Keratinocyte (primary cell): ENCODE measurements around the gene TRPM2. TPM values are rescaled to one million over a fixed set of nuclear protein-coding genes. Genes with fewer than 3 reads are reported as not detected.

Source experiments
- DNase-seq: peaks from one replicate; pipeline ENCODE4 v3.0.0-alpha.2; 2011; ENCODE audit warnings: low read depth, missing footprints, low spot score
- FAIRE-seq: peaks from 2 replicates; lab custom pipeline; 2011; peaks lifted over from hg19 to GRCh38; lab: Jason Lieb, UNC
- H2AFZ ChIP-seq: 2 replicates; pipeline ENCODE4 v1.6.0; 2012; ENCODE audit warnings: low read length, control low read depth, inconsistent platforms; ENCODE audit not compliant: control insufficient read depth
- H3K27ac ChIP-seq: 2 replicates; pipeline ENCODE4 v1.5.1; 2011; ENCODE audit warnings: low read length; ENCODE audit not compliant: control insufficient read depth, insufficient read depth
- H3K27me3 ChIP-seq: 3 replicates; pipeline ENCODE4 v1.6.0; 2011; ENCODE audit warnings: low read length; ENCODE audit not compliant: control insufficient read depth, insufficient read depth; ENCODE audit errors: extremely low read depth
- H3K36me3 ChIP-seq, 2 experiments: 2 replicates in 1 of 2; 3 replicates in 1 of 2; pipeline ENCODE4 v1.5.1; 2011; ENCODE audit warnings: low read length in 2 of 2, mild to moderate bottlenecking in 1 of 2; ENCODE audit not compliant: control insufficient read depth in 2 of 2, insufficient read depth in 2 of 2; ENCODE audit errors: extremely low read depth in 1 of 2
- H3K4me1 ChIP-seq: 3 replicates; pipeline ENCODE4 v1.5.1; 2011; ENCODE audit warnings: low read length; ENCODE audit not compliant: control insufficient read depth, insufficient read depth; ENCODE audit errors: extremely low read depth
- H3K4me2 ChIP-seq: 3 replicates; pipeline ENCODE4 v1.6.0; 2011; ENCODE audit warnings: low read depth, low read length; ENCODE audit not compliant: control insufficient read depth, insufficient read depth; ENCODE audit errors: extremely low read depth
- H3K4me3 ChIP-seq, 3 experiments: fragments of 200-600 bp in 1 of 3; sonication (generic) in 1 of 3; 2 replicates in 2 of 3; 3 replicates in 1 of 3; pipeline ENCODE4 v1.5.1; 2011 to 2016; ENCODE audit warnings: low read length in 3 of 3, mild to moderate bottlenecking in 3 of 3, control low read depth in 2 of 3, inconsistent platforms in 1 of 3, low read depth in 1 of 3, mixed read lengths in 1 of 3, mixed run types in 1 of 3, moderate library complexity in 1 of 3; ENCODE audit not compliant: control insufficient read depth in 2 of 3, insufficient read depth in 2 of 3; ENCODE audit errors: extremely low read depth in 1 of 3
- H3K79me2 ChIP-seq: 2 replicates; pipeline ENCODE4 v1.6.0; 2012; ENCODE audit warnings: low read length; ENCODE audit not compliant: control insufficient read depth, insufficient read depth
- H3K9ac ChIP-seq: 3 replicates; pipeline ENCODE4 v1.6.0; 2011; ENCODE audit warnings: low read length; ENCODE audit not compliant: control insufficient read depth, insufficient read depth; ENCODE audit errors: extremely low read depth
- H3K9me1 ChIP-seq: 3 replicates; pipeline ENCODE4 v1.6.0; 2011; ENCODE audit warnings: low read length; ENCODE audit not compliant: control insufficient read depth, insufficient read depth; ENCODE audit errors: extremely low read depth
- H3K9me3 ChIP-seq: 2 replicates; pipeline ENCODE4 v1.5.1; 2012; ENCODE audit warnings: low read depth, low read length; ENCODE audit not compliant: control insufficient read depth
- H4K20me1 ChIP-seq: 3 replicates; pipeline ENCODE4 v1.6.0; 2011; ENCODE audit warnings: low read length; ENCODE audit not compliant: control insufficient read depth, insufficient read depth; ENCODE audit errors: extremely low read depth
- CTCF ChIP-seq, 3 experiments: IDR thresholded peaks in 1 of 3; conservative IDR thresholded peaks in 1 of 3; optimal IDR thresholded peaks in 1 of 3; 2 replicates in 2 of 3; 3 replicates in 1 of 3; pipeline versions ENCODE3 to v1.5.1; 2011; ENCODE audit warnings: low read length in 3 of 3, mild to moderate bottlenecking in 3 of 3, moderate library complexity in 2 of 3, control low read depth in 1 of 3, inconsistent platforms in 1 of 3; ENCODE audit not compliant: insufficient read depth in 2 of 3; ENCODE audit errors: extremely low read depth in 1 of 3
- EZH2 ChIP-seq: IDR thresholded peaks from one replicate; pipeline ENCODE4 v1.6.1; 2012; ENCODE audit warnings: inconsistent platforms, mild to moderate bottlenecking, low read length, moderate library complexity
- dilution Hi-C: fragments of 300-500 bp; cut with MboI; formaldehyde crosslinking; loops from one replicate; pipeline ENCODE4 v1.7.0; 2020; ENCODE audit warnings: low sequenced_read_pairs; ENCODE audit not compliant: extremely low pct_ligation_motif_present
- polyA plus RNA-seq, 5 experiments: library from polyadenylated mRNA; depleted of rRNA in 3 of 5; stranded (reverse) in 3 of 5; stranded (forward) in 1 of 5; unstranded in 1 of 5; fragments of >200 nt; gene quantifications; 1 replicate in 1 of 5; 2 replicates in 3 of 5; 3 replicates in 1 of 5; pipeline versions ENCODE4 v1.2.1 to v1.2.3, GENCODE V29; 2011 to 2012; ENCODE audit warnings: missing spikeins in 2 of 5, low read depth in 1 of 5, low replicate concordance in 1 of 5

TRPM2 gene
- polyA plus RNA-seq, 1 donor (not counting 4 experiments of a cell fraction or from before 2014, with no cell fraction given), result 0.31 TPM

GRCh38 chr21:44431300-44431699 lies 77.9 kb downstream of the TRPM2 start:
- H3K9ac ChIP-seq, result no peak overlapping the region
- no peaks in the 10 kb centered on the region for H3K36me3 ChIP-seq
- TF ChIP-seq CTCF (optimal IDR thresholded peaks at IDR 0.05 in 1 of 3, IDR thresholded peaks at IDR 0.05 in 1 of 3, conservative IDR thresholded peaks at IDR 0.05 in 1 of 3; ENCODE audit: extremely low read depth in 1 of 3, insufficient read depth in 2 of 3, low read length in 3 of 3), result no peak
- TF ChIP-seq EZH2, result no peak
- H3K27ac ChIP-seq, result no peak overlapping the region
- H3K4me2 ChIP-seq, result no peak overlapping the region
- dilution Hi-C loops, result no loop called here
- no peaks in the 10 kb centered on the region for H3K9me1 ChIP-seq
- H3K4me1 ChIP-seq, result no peaks in the 10 kb centered on the region
- peaks cover 4% of the 10 kb centered on the region for H3K9me3 ChIP-seq
- DNase-seq (no peak), FAIRE-seq (no peak)
- no peaks in the 10 kb centered on the region for H3K27me3 ChIP-seq
- no peak overlapping the region for H2AFZ ChIP-seq
- H3K79me2 ChIP-seq, result no peaks in the 10 kb centered on the region
- H3K4me3 ChIP-seq, result no peak overlapping the region
- no peaks in the 10 kb centered on the region for H4K20me1 ChIP-seq

- dilution Hi-C loops, result no loop called here
- peaks cover 2% of the 10 kb centered on the region for H3K9me3 ChIP-seq
These were observed 79.7 kb downstream of the TRPM2 start for GRCh38 chr21:44432841-44433790.

More at GRCh38 chr21:44432841-44433790, 79.7 kb downstream of the TRPM2 start:
- H3K79me2 ChIP-seq, result no peaks in the 10 kb centered on the region
- no peak for DNase-seq
- no peak overlapping the region for H3K4me3 ChIP-seq
- H3K9ac ChIP-seq, result no peak overlapping the region
- H3K36me3 ChIP-seq, result no peaks in the 10 kb centered on the region
- H3K27ac ChIP-seq, result no peak overlapping the region
- TF ChIP-seq EZH2 (no peak), CTCF (optimal IDR thresholded peaks at IDR 0.05 in 1 of 3, IDR thresholded peaks at IDR 0.05 in 1 of 3, conservative IDR thresholded peaks at IDR 0.05 in 1 of 3; ENCODE audit: extremely low read depth in 1 of 3, insufficient read depth in 2 of 3, low read length in 3 of 3) (no peak)
- H4K20me1 ChIP-seq, result no peaks in the 10 kb centered on the region
- H3K27me3 ChIP-seq, result peaks cover 4% of the 10 kb centered on the region
- H3K9me1 ChIP-seq, result no peaks in the 10 kb centered on the region
- H3K4me2 ChIP-seq, result no peak overlapping the region
- FAIRE-seq, result no peak
- H3K4me1 ChIP-seq, result no peaks in the 10 kb centered on the region
- H2AFZ ChIP-seq, result no peak overlapping the region
